Endothelial cell of umbilical vein (primary cell): ENCODE data around the gene CHRNA9. TPM values are rescaled to one million over a fixed set of nuclear protein-coding genes. Genes with fewer than 3 reads are reported as not detected.

Experiments
- BruUV-seq: library from RNA; stranded (reverse); fragments of 400-500 nt; replicated peaks from 2 replicates; lab custom pipeline; 2021; lab: Mats Ljungman, UMichigan
- CTCF ChIA-PET: fragments of 300-600, 350-600 bp; sonication (Branson Sonifier 250); formaldehyde crosslinking; loops from one replicate; lab custom pipeline; 2021; ENCODE audit warnings: antibody characterized with exemption, inconsistent platforms; lab: Charles Lee
- POLR2A ChIA-PET: fragments of 300-600, 350-600 bp; sonication (Branson Sonifier 250); formaldehyde crosslinking; loops from one replicate; lab custom pipeline; 2021; ENCODE audit warnings: antibody characterized with exemption, inconsistent platforms; lab: Charles Lee
- DNase-seq: peaks from one replicate; pipeline ENCODE4 v3.0.0-alpha.2; 2011; ENCODE audit warnings: low read depth, low spot score
- FAIRE-seq: peaks from 2 replicates; lab custom pipeline; 2011; peaks lifted over from hg19 to GRCh38; lab: Jason Lieb, UNC
- H2AFZ ChIP-seq: 2 replicates; pipeline ENCODE4 v1.6.0; 2012; ENCODE audit warnings: low read depth, low read length, control low read depth, inconsistent platforms
- H3K27ac ChIP-seq: 2 replicates; pipeline ENCODE4 v1.5.1; 2011; ENCODE audit warnings: low read depth, mild to moderate bottlenecking, control low read depth, low read length, moderate library complexity; ENCODE audit not compliant: insufficient read depth
- H3K27me3 ChIP-seq, 2 experiments: 2 replicates each; pipeline versions ENCODE4 v1.6.0 to v1.6.1; 2011; ENCODE audit warnings: low read length in 2 of 2, mixed read lengths in 1 of 2; ENCODE audit not compliant: control insufficient read depth in 2 of 2, insufficient read depth in 2 of 2
- H3K36me3 ChIP-seq, 2 experiments: 2 replicates in 1 of 2; 3 replicates in 1 of 2; pipeline ENCODE4 v1.5.1; 2011; ENCODE audit warnings: low read length in 2 of 2, mild to moderate bottlenecking in 1 of 2, moderate library complexity in 1 of 2; ENCODE audit not compliant: control insufficient read depth in 2 of 2, insufficient read depth in 2 of 2; ENCODE audit errors: extremely low read depth in 1 of 2
- H3K4me1 ChIP-seq: 3 replicates; pipeline ENCODE4 v1.5.1; 2011; ENCODE audit warnings: mild to moderate bottlenecking, low read length; ENCODE audit not compliant: control insufficient read depth, insufficient read depth; ENCODE audit errors: extremely low read depth
- H3K4me2 ChIP-seq: 2 replicates; pipeline ENCODE4 v1.6.1; 2011; ENCODE audit warnings: low read length, control low read depth, mixed read lengths; ENCODE audit not compliant: insufficient read depth
- H3K4me3 ChIP-seq, 3 experiments: fragments of 200-600 bp in 1 of 3; sonication (generic), shearing (Covaris generic) in 1 of 3; replicated peaks in 1 of 3; 2 replicates each; pipeline ENCODE4 v1.5.1; 2011 to 2016; ENCODE audit warnings: control low read depth in 3 of 3, low read length in 3 of 3, mild to moderate bottlenecking in 2 of 3, inconsistent platforms in 1 of 3, low read depth in 1 of 3, moderate library complexity in 1 of 3; ENCODE audit not compliant: insufficient read depth in 1 of 3
- H3K79me2 ChIP-seq: 2 replicates; pipeline ENCODE4 v1.6.0; 2012; ENCODE audit warnings: low read length, inconsistent platforms; ENCODE audit not compliant: control insufficient read depth, insufficient read depth
- H3K9ac ChIP-seq: replicated peaks from 2 replicates; pipeline ENCODE3; 2011; ENCODE audit warnings: low read length, control low read depth; ENCODE audit not compliant: insufficient read depth; ENCODE audit errors: extremely low read depth
- H3K9me1 ChIP-seq: replicated peaks from 3 replicates; pipeline ENCODE4 v1.6.0; 2011; ENCODE audit warnings: mild to moderate bottlenecking, low read length; ENCODE audit not compliant: control insufficient read depth, insufficient read depth; ENCODE audit errors: extremely low read depth
- H3K9me3 ChIP-seq: replicated peaks from 2 replicates; pipeline ENCODE4 v1.5.1; 2012; ENCODE audit warnings: low read length, inconsistent platforms; ENCODE audit not compliant: control insufficient read depth, insufficient read depth
- H4K20me1 ChIP-seq: replicated peaks from 2 replicates; pipeline ENCODE3; 2011; ENCODE audit warnings: mild to moderate bottlenecking, low read length; ENCODE audit not compliant: control insufficient read depth, insufficient read depth; ENCODE audit errors: extremely low read depth
- EZH2 ChIP-seq: IDR thresholded peaks from 2 replicates; pipeline ENCODE4 v1.6.1; 2012; ENCODE audit warnings: borderline replicate concordance, low read depth, mild to moderate bottlenecking, moderate library complexity, low read length, inconsistent platforms; ENCODE audit not compliant: severe bottlenecking
- FOS ChIP-seq: IDR thresholded peaks from 2 replicates; pipeline ENCODE4 v1.6.1; 2011; ENCODE audit warnings: mild to moderate bottlenecking, low read length, moderate library complexity, borderline replicate concordance; ENCODE audit not compliant: insufficient read depth
- GATA2 ChIP-seq: IDR thresholded peaks from 2 replicates; pipeline ENCODE4 v1.7.0; 2011; ENCODE audit warnings: low read depth, mild to moderate bottlenecking, moderate library complexity, mixed read lengths, low read length; ENCODE audit not compliant: insufficient read length, insufficient read depth
- JUN ChIP-seq: IDR thresholded peaks from 2 replicates; pipeline ENCODE4 v1.6.1; 2011; ENCODE audit warnings: borderline replicate concordance, low read depth; ENCODE audit not compliant: insufficient read length, insufficient read depth
- MYC ChIP-seq: IDR thresholded peaks from one replicate; pipeline ENCODE4 v1.6.1; 2011; ENCODE audit warnings: mild to moderate bottlenecking, low read depth, low read length
- POLR2A ChIP-seq: IDR thresholded peaks from 2 replicates; pipeline ENCODE4 v1.6.1; 2012; ENCODE audit warnings: low read depth, mild to moderate bottlenecking, control low read depth, low read length
- POLR2AphosphoS5 ChIP-seq: IDR thresholded peaks from 2 replicates; pipeline ENCODE4 v1.6.1; 2012; ENCODE audit warnings: low read depth, mild to moderate bottlenecking, control low read depth, low read length, moderate library complexity; ENCODE audit not compliant: insufficient read depth
- dilution Hi-C: fragments of 300-500 bp; cut with MboI; formaldehyde crosslinking; loops from one replicate; pipeline ENCODE4 v1.15.0; 2019; ENCODE audit warnings: low sequenced_read_pairs; ENCODE audit not compliant: extremely low pct_ligation_motif_present
- intact Hi-C: fragments of 100-400 bp; cut with micrococcal nuclease; formaldehyde crosslinking; loops from one replicate; pipeline ENCODE4 v1.10.0; 2022
- polyA plus RNA-seq, 4 experiments: library from polyadenylated mRNA; depleted of rRNA in 3 of 4; stranded (reverse) in 3 of 4; unstranded in 1 of 4; fragments of >200 nt; gene quantifications; 2 replicates each; pipeline versions ENCODE4 v1.2.1 to v1.2.3, GENCODE V29; 2011 to 2012; ENCODE audit warnings: missing spikeins in 1 of 4
- total RNA-seq: library from RNA; stranded (reverse); gene quantifications from 2 replicates; pipeline ENCODE4 v1.2.3, GENCODE V29; 2021
- TF ChIP-seq, protein P1 (sequence below): IDR thresholded peaks from 2 replicates; pipeline ENCODE4 v1.6.1; 2011; ENCODE audit not compliant: insufficient read depth, insufficient read length
- TF ChIP-seq, protein P2 (sequence below), 2 donors: IDR thresholded peaks; 1 replicate in 1 of 2; 2 replicates in 1 of 2; pipeline ENCODE4 v1.5.1; 2011; ENCODE audit warnings: low read length in 2 of 2, mild to moderate bottlenecking in 2 of 2, moderate library complexity in 2 of 2, control low read depth in 1 of 2, inconsistent platforms in 1 of 2, low read depth in 1 of 2; ENCODE audit not compliant: insufficient read depth in 1 of 2; ENCODE audit errors: extremely low read depth in 1 of 2

Gene CHRNA9
- total and polyA plus RNA-seq, 2 donors (not counting 3 experiments of a cell fraction or from before 2014, with no cell fraction given), result not detected

GRCh38 chr4:40307627-40308497, 27.3 kb upstream of the CHRNA9 start:
- intact Hi-C loops, result loop anchor here (2.0 kb wide), 2 partner anchors 53 to 329 kb away; no protein-coding TSS in a partner anchor
- CTCF ChIA-PET, result interaction anchor here (1.3 to 6.5 kb wide), 6 partner anchors 9 to 252 kb away, joined by 3 to 72 read pairs (median 16); no protein-coding TSS in a partner anchor

More at GRCh38 chr4:40307627-40308497, 27.3 kb upstream of the CHRNA9 start:
- Histone ChIP-seq H3K27ac (no peak overlapping the region), H3K79me2 (no peaks in the 10 kb centered on the region), H3K36me3 (no peaks in the 10 kb centered on the region), H2AFZ (no peak overlapping the region), H4K20me1 (no peaks in the 10 kb centered on the region), H3K9ac (no peak overlapping the region), H3K9me1 (no peaks in the 10 kb centered on the region), H3K4me3 (no peak overlapping the region), H3K4me2 (no peak overlapping the region), H3K4me1 (peaks cover 11% of the 10 kb centered on the region), H3K9me3 (no peaks in the 10 kb centered on the region), H3K27me3 (no peaks in the 10 kb centered on the region)
- DNase-seq (no peak), FAIRE-seq (no peak)
- no TSS peak for BruUV-seq
- dilution Hi-C loops, result no loop called here
- POLR2A ChIA-PET, result no interaction called here
- no peak for TF ChIP-seq JUN
- TF ChIP-seq POLR2AphosphoS5, result no peak
- no peak for TF ChIP-seq MYC
- no peak for TF ChIP-seq POLR2A
- TF ChIP-seq GATA2, result no peak
- TF ChIP-seq FOS, result no peak
- TF ChIP-seq, protein P1, sequence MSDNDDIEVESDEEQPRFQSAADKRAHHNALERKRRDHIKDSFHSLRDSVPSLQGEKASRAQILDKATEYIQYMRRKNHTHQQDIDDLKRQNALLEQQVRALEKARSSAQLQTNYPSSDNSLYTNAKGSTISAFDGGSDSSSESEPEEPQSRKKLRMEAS, result no peak
- TF ChIP-seq, protein P2, sequence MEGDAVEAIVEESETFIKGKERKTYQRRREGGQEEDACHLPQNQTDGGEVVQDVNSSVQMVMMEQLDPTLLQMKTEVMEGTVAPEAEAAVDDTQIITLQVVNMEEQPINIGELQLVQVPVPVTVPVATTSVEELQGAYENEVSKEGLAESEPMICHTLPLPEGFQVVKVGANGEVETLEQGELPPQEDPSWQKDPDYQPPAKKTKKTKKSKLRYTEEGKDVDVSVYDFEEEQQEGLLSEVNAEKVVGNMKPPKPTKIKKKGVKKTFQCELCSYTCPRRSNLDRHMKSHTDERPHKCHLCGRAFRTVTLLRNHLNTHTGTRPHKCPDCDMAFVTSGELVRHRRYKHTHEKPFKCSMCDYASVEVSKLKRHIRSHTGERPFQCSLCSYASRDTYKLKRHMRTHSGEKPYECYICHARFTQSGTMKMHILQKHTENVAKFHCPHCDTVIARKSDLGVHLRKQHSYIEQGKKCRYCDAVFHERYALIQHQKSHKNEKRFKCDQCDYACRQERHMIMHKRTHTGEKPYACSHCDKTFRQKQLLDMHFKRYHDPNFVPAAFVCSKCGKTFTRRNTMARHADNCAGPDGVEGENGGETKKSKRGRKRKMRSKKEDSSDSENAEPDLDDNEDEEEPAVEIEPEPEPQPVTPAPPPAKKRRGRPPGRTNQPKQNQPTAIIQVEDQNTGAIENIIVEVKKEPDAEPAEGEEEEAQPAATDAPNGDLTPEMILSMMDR (IDR thresholded peaks at IDR 0.05; ENCODE audit: extremely low read depth in 1 of 2, insufficient read depth in 1 of 2, low read depth in 1 of 2, low read length in 2 of 2), result no peak
- TF ChIP-seq EZH2, result no peak
